B cell (primary cell): Measurements from ENCODE around the gene SKAP1. TPM values are rescaled to one million over a fixed set of nuclear protein-coding genes. Genes with fewer than 3 reads are reported as not detected.

Experiments
- ATAC-seq: fragments of 200-7000 bp; cut with Tn5 transposase; one replicate; pipeline ENCODE4 v1.10.0; 2021; ENCODE audit warnings: low read depth, mild to moderate bottlenecking, moderate number of reproducible peaks, moderate library complexity
- CTCF ChIA-PET: fragments of 350-600 bp; sonication (Branson Sonifier 250); formaldehyde crosslinking; loops from one replicate; lab custom pipeline; 2021; ENCODE audit warnings: antibody characterized with exemption, inconsistent platforms; lab: Charles Lee
- POLR2A ChIA-PET: fragments of 350-600 bp; sonication (Branson Sonifier 250); formaldehyde crosslinking; loops from one replicate; lab custom pipeline; 2021; ENCODE audit warnings: antibody characterized with exemption; lab: Charles Lee
- DNase-seq: peaks from one replicate; pipeline ENCODE4 v3.0.0; 2013
- H2AFZ ChIP-seq: 2 replicates; pipeline ENCODE4 v1.6.1; 2012; ENCODE audit warnings: mild to moderate bottlenecking, low read depth, low read length; ENCODE audit not compliant: insufficient read depth, poor library complexity, severe bottlenecking
- H3K27ac ChIP-seq, 2 donors: 1 replicate in 1 of 2; 2 replicates in 1 of 2; pipeline ENCODE4 v1.5.1; 2012 to 2013; ENCODE audit warnings: low read length in 2 of 2, mild to moderate bottlenecking in 2 of 2, moderate library complexity in 1 of 2
- H3K27me3 ChIP-seq, 4 experiments: fragments of 200-600 bp in 1 of 4; sonication (generic) in 1 of 4; replicated peaks in 1 of 4; 1 replicate in 2 of 4; 2 replicates in 2 of 4; pipeline versions ENCODE4 v1.6.1 to v1.7.0; 2013 to 2016; ENCODE audit warnings: low read length in 3 of 4, mild to moderate bottlenecking in 2 of 4, mixed read lengths in 1 of 4, moderate library complexity in 1 of 4; ENCODE audit not compliant: insufficient read depth in 4 of 4, control insufficient read depth in 3 of 4; ENCODE audit errors: control extremely low read depth in 1 of 4
- H3K36me3 ChIP-seq, 2 experiments: replicated peaks in 1 of 2; 1 replicate in 1 of 2; 2 replicates in 1 of 2; pipeline versions ENCODE4 v1.6.1 to v1.7.1; 2013; ENCODE audit warnings: low read length in 1 of 2; ENCODE audit not compliant: insufficient read depth in 2 of 2, control insufficient read depth in 1 of 2; ENCODE audit errors: control extremely low read depth in 1 of 2, extremely low read depth in 1 of 2
- H3K4me1 ChIP-seq, 2 donors: fragments of 200-600 bp in 1 of 2; sonication (generic) in 1 of 2; 1 replicate in 1 of 2; 2 replicates in 1 of 2; pipeline versions ENCODE4 v1.5.1 to v1.6.1; 2013 to 2017; ENCODE audit warnings: low read length in 2 of 2; ENCODE audit not compliant: control insufficient read depth in 2 of 2, insufficient read depth in 2 of 2
- H3K4me2 ChIP-seq: replicated peaks from 2 replicates; pipeline ENCODE3; 2012; ENCODE audit warnings: mild to moderate bottlenecking, low read depth, low read length; ENCODE audit not compliant: poor library complexity, severe bottlenecking
- H3K4me3 ChIP-seq, 5 experiments: fragments of 200-600 bp in 1 of 5; sonication (generic) in 1 of 5; 1 replicate in 3 of 5; 2 replicates in 2 of 5; pipeline versions ENCODE4 v1.5.1 to v1.7.0; 2011 to 2016; ENCODE audit warnings: low read length in 4 of 5, mild to moderate bottlenecking in 4 of 5, low read depth in 2 of 5, control low read depth in 1 of 5, moderate library complexity in 1 of 5; ENCODE audit not compliant: insufficient read depth in 1 of 5; ENCODE audit errors: control extremely low read depth in 1 of 5, extremely low read depth in 1 of 5
- H3K79me2 ChIP-seq: fragments of 200-600 bp; sonication (generic); one replicate; pipeline ENCODE4 v1.6.0; 2016; ENCODE audit warnings: low read length; ENCODE audit not compliant: control insufficient read depth, insufficient read depth
- H3K9ac ChIP-seq: fragments of 200-600 bp; sonication (generic); 2 replicates; pipeline ENCODE4 v1.6.1; 2017; ENCODE audit warnings: mild to moderate bottlenecking, low read length, moderate library complexity
- H3K9me3 ChIP-seq, 3 donors: one replicate each; pipeline versions ENCODE4 v1.6.1 to v1.7.1; 2013; ENCODE audit warnings: low read length in 2 of 3; ENCODE audit not compliant: control insufficient read depth in 2 of 3, insufficient read depth in 1 of 3; ENCODE audit errors: control extremely low read depth in 1 of 3
- H4K20me1 ChIP-seq: 2 replicates; pipeline ENCODE4 v1.6.0; 2012; ENCODE audit warnings: mild to moderate bottlenecking, low read length; ENCODE audit not compliant: insufficient read depth, control insufficient read depth, poor library complexity, severe bottlenecking
- H3K27ac Mint-ChIP-seq: one replicate; pipeline ENCODE4 v1.8.0; 2021; ENCODE audit warnings: mixed read lengths
- H3K27me3 Mint-ChIP-seq: one replicate; pipeline ENCODE4 v1.8.0; 2021; ENCODE audit warnings: mixed read lengths
- H3K4me1 Mint-ChIP-seq: one replicate; pipeline ENCODE4 v1.8.0; 2021; ENCODE audit warnings: mixed read lengths
- H3K4me3 Mint-ChIP-seq: one replicate; pipeline ENCODE4 v1.8.0; 2021; ENCODE audit warnings: mixed read lengths
- H3K9me3 Mint-ChIP-seq: one replicate; pipeline ENCODE4 v1.8.0; 2022; ENCODE audit warnings: mixed read lengths; ENCODE audit not compliant: insufficient read depth
- EZH2 ChIP-seq: IDR thresholded peaks from 2 replicates; pipeline ENCODE4 v1.6.1; 2012; ENCODE audit warnings: borderline replicate concordance, low read depth, mild to moderate bottlenecking, moderate library complexity, low read length; ENCODE audit not compliant: insufficient read depth, poor library complexity, severe bottlenecking
- WGBS: methylation state at CpG from one replicate; pipeline ENCODE4 v1.1.5; 2013; ENCODE audit warnings: missing lambda C conversion rate; ENCODE audit not compliant: insufficient coverage; 5-methylcytosine and 5-hydroxymethylcytosine counted together
- intact Hi-C: fragments of 100-400 bp; cut with micrococcal nuclease; formaldehyde crosslinking; loops from one replicate; pipeline ENCODE4 v1.10.0; 2022
- polyA plus RNA-seq: library from polyadenylated mRNA; depleted of rRNA; stranded (reverse); fragments of >200 nt; gene quantifications from 2 replicates; pipeline ENCODE4 v1.2.3, GENCODE V29; 2012
- total RNA-seq, 2 donors: library from RNA; stranded (reverse); fragments of 120-200 nt in 1 of 2; gene quantifications; 1 replicate in 1 of 2; 2 replicates in 1 of 2; pipeline versions ENCODE4 v1.2.3 to v1.2.4, GENCODE V29; 2013 to 2022
- TF ChIP-seq, protein P1 (sequence below): fragments of 200-600 bp; IDR thresholded peaks from one replicate; pipeline ENCODE4 v1.8.0; 2022; ENCODE audit warnings: antibody characterized with exemption, mild to moderate bottlenecking

The SKAP1 gene
- total and polyA plus RNA-seq, 2 donors (not counting 1 experiment from before 2014, with no cell fraction given), result 33.1 to 37.3 TPM

DNA sequence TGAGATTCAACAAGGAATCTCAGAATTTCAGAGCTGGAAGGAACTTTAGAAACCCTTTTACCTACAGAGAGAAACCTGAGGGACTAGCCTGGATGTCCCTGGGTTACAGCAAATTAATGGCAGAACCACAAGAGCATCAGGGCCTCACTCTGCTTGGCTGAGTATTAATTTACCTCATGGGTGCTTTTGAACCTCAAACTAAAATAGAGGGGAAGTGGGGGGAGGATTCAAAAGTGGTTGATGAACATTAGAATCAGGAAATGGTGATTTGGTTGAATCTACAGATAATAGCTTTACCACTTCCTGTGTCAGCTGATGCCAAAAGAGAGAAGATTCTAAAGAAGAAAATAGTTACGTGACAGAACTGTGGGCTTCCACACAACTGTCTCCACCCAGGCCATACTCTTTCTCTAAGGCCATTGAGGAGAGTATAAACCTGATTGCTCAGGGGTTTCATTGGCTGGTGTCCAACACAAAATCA is 11.3 kb upstream of the SKAP1 start:
- Mint-ChIP-seq H3K27ac (peak overlapping the region; percentile 91), H3K4me1 (peaks cover 88% of the 10 kb centered on the region), H3K4me3 (peak overlapping the region; percentile 68), H3K27me3 (peaks cover 19% of the 10 kb centered on the region), H3K9me3 (no peaks in the 10 kb centered on the region)
- Histone ChIP-seq H3K9me3 (peaks cover 0 to 8% (median 0%) of the 10 kb centered on the region in 3 donors), H3K9ac (no peak overlapping the region), H3K4me1 (peaks cover 86 to 90% of the 10 kb centered on the region in 2 donors), H2AFZ (no peak overlapping the region), H3K4me2 (peak overlapping the region; percentile 61), H3K4me3 (peak overlapping the region in 1 of 5 experiments; percentile 42), H3K27me3 (peaks cover 0 to 26% (median 4%) of the 10 kb centered on the region in 4 experiments), H3K36me3 (no peaks in the 10 kb centered on the region), H3K27ac (peak overlapping the region; percentile 51 to 52), H4K20me1 (no peaks in the 10 kb centered on the region), H3K79me2 (no peaks in the 10 kb centered on the region)
- no CpG with 5 or more reads among the region's 1 CpG for WGBS
- intact Hi-C loops, result loop anchor here (1.0 to 5.0 kb wide), 4 partner anchors 11 to 84 kb away; partner anchors contain the start of gene SKAP1
- peak; percentile 85 for DNase-seq
- ChIA-PET POLR2A (interaction anchor here (0.6 to 1.0 kb wide), 2 partner anchors 16 to 28 kb away, joined by 3 to 8 read pairs; no protein-coding TSS in a partner anchor), CTCF (interaction anchor here (0.9 to 1.6 kb wide), 5 partner anchors 9 to 82 kb away, joined by 3 read pairs; no protein-coding TSS in a partner anchor)
- peak; percentile 75 for ATAC-seq
- TF ChIP-seq EZH2, result no peak
- TF ChIP-seq, protein P1, sequence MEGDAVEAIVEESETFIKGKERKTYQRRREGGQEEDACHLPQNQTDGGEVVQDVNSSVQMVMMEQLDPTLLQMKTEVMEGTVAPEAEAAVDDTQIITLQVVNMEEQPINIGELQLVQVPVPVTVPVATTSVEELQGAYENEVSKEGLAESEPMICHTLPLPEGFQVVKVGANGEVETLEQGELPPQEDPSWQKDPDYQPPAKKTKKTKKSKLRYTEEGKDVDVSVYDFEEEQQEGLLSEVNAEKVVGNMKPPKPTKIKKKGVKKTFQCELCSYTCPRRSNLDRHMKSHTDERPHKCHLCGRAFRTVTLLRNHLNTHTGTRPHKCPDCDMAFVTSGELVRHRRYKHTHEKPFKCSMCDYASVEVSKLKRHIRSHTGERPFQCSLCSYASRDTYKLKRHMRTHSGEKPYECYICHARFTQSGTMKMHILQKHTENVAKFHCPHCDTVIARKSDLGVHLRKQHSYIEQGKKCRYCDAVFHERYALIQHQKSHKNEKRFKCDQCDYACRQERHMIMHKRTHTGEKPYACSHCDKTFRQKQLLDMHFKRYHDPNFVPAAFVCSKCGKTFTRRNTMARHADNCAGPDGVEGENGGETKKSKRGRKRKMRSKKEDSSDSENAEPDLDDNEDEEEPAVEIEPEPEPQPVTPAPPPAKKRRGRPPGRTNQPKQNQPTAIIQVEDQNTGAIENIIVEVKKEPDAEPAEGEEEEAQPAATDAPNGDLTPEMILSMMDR, result no peak

DNA sequence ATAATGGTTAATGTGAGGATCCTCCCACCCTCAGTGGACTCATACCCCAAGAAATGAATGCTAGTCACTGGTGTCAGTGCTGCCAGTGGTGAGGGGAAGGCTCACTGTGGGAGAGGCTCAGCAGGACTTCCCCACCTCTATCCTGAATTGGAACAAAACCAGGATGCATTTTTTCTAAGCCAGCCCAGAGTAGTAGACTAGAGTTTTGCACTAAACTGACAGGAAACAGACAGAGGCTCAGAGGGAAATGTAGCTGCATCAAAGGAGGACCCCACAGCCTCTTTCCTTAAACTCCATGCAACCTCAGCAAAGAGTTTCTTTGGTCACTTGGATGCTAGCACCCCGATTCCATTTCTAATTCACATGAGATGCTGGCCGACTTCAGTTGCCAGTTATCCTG is 10.7 kb upstream of the SKAP1 start:
- Mint-ChIP-seq H3K4me3 (peak overlapping the region; percentile 68), H3K9me3 (no peaks in the 10 kb centered on the region), H3K4me1 (peaks cover 84% of the 10 kb centered on the region), H3K27me3 (peaks cover 20% of the 10 kb centered on the region), H3K27ac (peak overlapping the region; percentile 91)
- ChIA-PET POLR2A (interaction anchor here (1.0 kb wide), 1 partner anchor 27 kb away, joined by 8 read pairs; no protein-coding TSS in a partner anchor), CTCF (interaction anchor here (0.9 to 1.3 kb wide), 5 partner anchors 9 to 89 kb away, joined by 3 to 4 read pairs (median 3); no protein-coding TSS in a partner anchor)
- DNase-seq (no peak), ATAC-seq (no peak)
- TF ChIP-seq, protein P1, result no peak
- no peak for TF ChIP-seq EZH2
- Histone ChIP-seq H2AFZ (no peak overlapping the region), H4K20me1 (no peaks in the 10 kb centered on the region), H3K4me2 (peak overlapping the region; percentile 61), H3K4me3 (peak overlapping the region in 1 of 5 experiments; percentile 42), H3K9me3 (peaks cover 0 to 8% (median 0%) of the 10 kb centered on the region in 3 donors), H3K9ac (no peak overlapping the region), H3K79me2 (no peaks in the 10 kb centered on the region), H3K27me3 (peaks cover 0 to 24% (median 4%) of the 10 kb centered on the region in 4 experiments), H3K4me1 (peaks cover 80 to 84% of the 10 kb centered on the region in 2 donors), H3K36me3 (no peaks in the 10 kb centered on the region), H3K27ac (peak overlapping the region; percentile 51 to 52)
- 67% methylated on average over 1 of the region's 2 CpGs for WGBS
- intact Hi-C loops, result loop anchor here (1.0 to 5.0 kb wide), 4 partner anchors 10 to 83 kb away; partner anchors contain the start of gene SKAP1
